ENCODE data around the gene PIK3C3. TPM values are rescaled to one million over a fixed set of nuclear protein-coding genes. Genes with fewer than 3 reads are reported as not detected.
A peak's percentile ranks its signal among the peaks of the same experiment; 100 is the strongest.

PIK3C3 gene
- total RNA-seq, 1 donor from 2014 or later, result 78.4 TPM

- no peaks in the 10 kb centered on the region for H3K4me1 Mint-ChIP-seq
- H3K4me3 Mint-ChIP-seq, result no peak overlapping the region
- no peaks in the 10 kb centered on the region for H3K9me3 Mint-ChIP-seq
- no peak overlapping the region for H3K27ac Mint-ChIP-seq
- peaks cover 23% of the 10 kb centered on the region for H3K36me3 Mint-ChIP-seq
- H3K27me3 Mint-ChIP-seq (ENCODE audit: low read depth), result no peaks in the 10 kb centered on the region
- no peak for DNase-seq (ENCODE audit: low spot score in 2 of 2, unreplicated experiment in 2 of 2)
- TF ChIP-seq CTCF (IDR thresholded peaks at IDR 0.05; ENCODE audit: unreplicated experiment), result no peak
Observed at GRCh38 chr18:42030586-42031182, 75.7 kb downstream of the PIK3C3 start.

- Mint-ChIP-seq H3K4me1 (peaks cover under 1% of the 10 kb centered on the region), H3K27ac (no peak overlapping the region), H3K4me3 (no peak overlapping the region), H3K36me3 (peaks cover 25% of the 10 kb centered on the region), H3K9me3 (no peaks in the 10 kb centered on the region), H3K27me3 (ENCODE audit: low read depth) (no peaks in the 10 kb centered on the region)
- DNase-seq (ENCODE audit: low spot score in 2 of 2, unreplicated experiment in 2 of 2), result no peak
- no peak for TF ChIP-seq CTCF (IDR thresholded peaks at IDR 0.05; ENCODE audit: unreplicated experiment)
Observed at GRCh38 chr18:42032447-42032846, 77.4 kb downstream of the PIK3C3 start.

DNA sequence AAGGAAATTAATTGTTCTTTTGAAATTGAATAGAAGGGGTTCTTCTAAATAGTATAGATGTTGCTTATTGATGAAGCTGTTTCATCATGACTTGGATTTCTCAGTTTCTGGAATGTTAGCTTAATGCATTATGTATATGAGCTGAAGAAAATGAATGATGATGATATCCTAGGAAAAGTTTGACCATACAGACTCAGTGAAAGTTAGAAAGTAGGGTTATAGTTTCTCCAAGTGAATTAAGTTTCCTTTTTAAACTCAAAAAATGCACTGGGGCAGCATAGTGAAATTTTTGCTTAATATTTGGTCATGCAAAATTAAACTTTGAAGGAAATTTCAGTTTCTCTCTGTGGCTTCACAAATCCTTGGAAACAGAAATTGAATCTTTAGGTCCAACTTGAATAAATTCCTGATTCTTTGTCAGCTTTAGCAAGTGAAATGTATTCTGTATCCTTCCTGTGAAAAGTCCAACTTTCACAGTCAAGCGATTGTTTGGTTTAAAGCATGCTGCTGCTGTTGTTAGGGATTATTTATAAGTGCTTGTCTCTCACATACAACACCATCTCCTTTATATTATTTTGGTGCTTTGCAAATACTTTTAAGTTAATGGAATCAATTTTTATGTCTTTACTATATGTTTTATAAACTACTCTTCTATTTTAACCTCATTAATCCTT, 78.2 kb downstream of the PIK3C3 start:
- H3K9me3 Mint-ChIP-seq, result no peaks in the 10 kb centered on the region
- no peak for DNase-seq (ENCODE audit: low spot score in 2 of 2, unreplicated experiment in 2 of 2)
- H3K27ac Mint-ChIP-seq, result no peak overlapping the region
- peaks cover 4% of the 10 kb centered on the region for H3K4me1 Mint-ChIP-seq
- TF ChIP-seq CTCF (IDR thresholded peaks at IDR 0.05; ENCODE audit: unreplicated experiment), result no peak
- H3K36me3 Mint-ChIP-seq, result peaks cover 28% of the 10 kb centered on the region
- no peak overlapping the region for H3K4me3 Mint-ChIP-seq
- no peaks in the 10 kb centered on the region for H3K27me3 Mint-ChIP-seq (ENCODE audit: low read depth)

DNA sequence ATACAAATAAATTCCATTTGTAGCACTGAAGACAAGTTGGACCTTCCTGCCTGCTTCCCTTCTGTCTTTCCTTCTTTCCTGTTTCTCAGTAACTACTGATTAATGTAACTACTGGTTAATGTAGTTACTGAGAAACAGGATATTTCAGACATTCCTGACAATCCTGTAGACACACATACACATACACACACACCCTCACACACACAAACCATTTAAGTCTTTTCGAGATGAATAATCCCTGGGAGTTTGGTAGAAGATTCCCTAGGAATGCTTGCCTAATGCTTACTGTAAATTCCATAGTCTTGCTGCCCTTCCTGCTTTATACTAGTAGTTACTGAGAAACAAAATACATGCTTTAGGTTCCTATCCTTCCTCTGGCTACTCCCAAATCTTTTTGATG, 83.9 kb downstream of the PIK3C3 start:
- no peak for DNase-seq (ENCODE audit: low spot score in 2 of 2, unreplicated experiment in 2 of 2)
- Mint-ChIP-seq H3K27ac (peak overlapping the region; percentile 94), H3K36me3 (peaks cover 36% of the 10 kb centered on the region)

DNA sequence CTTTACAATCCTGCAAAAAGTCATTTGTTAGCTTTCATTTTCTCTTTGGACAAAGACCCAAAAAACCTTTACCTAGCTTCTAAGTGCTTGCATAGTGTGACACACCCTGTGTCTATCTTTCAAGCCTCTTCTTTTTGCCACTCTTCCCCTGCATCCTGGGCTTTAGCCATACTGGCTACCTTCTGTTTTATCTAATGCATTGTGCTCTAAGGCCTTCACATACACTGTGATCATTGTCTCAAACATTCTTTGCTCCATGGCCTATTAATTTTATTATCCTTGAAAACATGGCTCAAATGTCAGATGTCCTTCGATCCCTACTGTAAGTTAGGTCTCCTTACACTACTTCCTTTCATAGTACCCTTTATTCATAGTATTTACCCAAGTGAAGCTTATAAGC, 84.4 kb downstream of the PIK3C3 start:
- H3K27me3 Mint-ChIP-seq (ENCODE audit: low read depth), result no peaks in the 10 kb centered on the region
- no peaks in the 10 kb centered on the region for H3K9me3 Mint-ChIP-seq
- no peak overlapping the region for H3K4me3 Mint-ChIP-seq
- peaks cover 36% of the 10 kb centered on the region for H3K36me3 Mint-ChIP-seq
- DNase-seq (ENCODE audit: low spot score in 2 of 2, unreplicated experiment in 2 of 2), result no peak
- peaks cover 15% of the 10 kb centered on the region for H3K4me1 Mint-ChIP-seq
- H3K27ac Mint-ChIP-seq, result peak overlapping the region; percentile 94
- TF ChIP-seq CTCF (IDR thresholded peaks at IDR 0.05; ENCODE audit: unreplicated experiment), result no peak

More for the DNA sequence above, 83.9 kb downstream of the PIK3C3 start:
- H3K4me3 Mint-ChIP-seq, result no peak overlapping the region
- H3K9me3 Mint-ChIP-seq, result no peaks in the 10 kb centered on the region
- no peaks in the 10 kb centered on the region for H3K27me3 Mint-ChIP-seq (ENCODE audit: low read depth)
- TF ChIP-seq CTCF (IDR thresholded peaks at IDR 0.05; ENCODE audit: unreplicated experiment), result no peak
- peaks cover 15% of the 10 kb centered on the region for H3K4me1 Mint-ChIP-seq
